SKM-1 (cell line): Measurements from ENCODE around the gene ZNF385A.

Experiments used
- DNase-seq: peaks from one replicate; lab custom pipeline; 2025; ENCODE audit not compliant: unreplicated experiment; lab: John Stamatoyannopoulos, UW

Gene ZNF385A

DNA sequence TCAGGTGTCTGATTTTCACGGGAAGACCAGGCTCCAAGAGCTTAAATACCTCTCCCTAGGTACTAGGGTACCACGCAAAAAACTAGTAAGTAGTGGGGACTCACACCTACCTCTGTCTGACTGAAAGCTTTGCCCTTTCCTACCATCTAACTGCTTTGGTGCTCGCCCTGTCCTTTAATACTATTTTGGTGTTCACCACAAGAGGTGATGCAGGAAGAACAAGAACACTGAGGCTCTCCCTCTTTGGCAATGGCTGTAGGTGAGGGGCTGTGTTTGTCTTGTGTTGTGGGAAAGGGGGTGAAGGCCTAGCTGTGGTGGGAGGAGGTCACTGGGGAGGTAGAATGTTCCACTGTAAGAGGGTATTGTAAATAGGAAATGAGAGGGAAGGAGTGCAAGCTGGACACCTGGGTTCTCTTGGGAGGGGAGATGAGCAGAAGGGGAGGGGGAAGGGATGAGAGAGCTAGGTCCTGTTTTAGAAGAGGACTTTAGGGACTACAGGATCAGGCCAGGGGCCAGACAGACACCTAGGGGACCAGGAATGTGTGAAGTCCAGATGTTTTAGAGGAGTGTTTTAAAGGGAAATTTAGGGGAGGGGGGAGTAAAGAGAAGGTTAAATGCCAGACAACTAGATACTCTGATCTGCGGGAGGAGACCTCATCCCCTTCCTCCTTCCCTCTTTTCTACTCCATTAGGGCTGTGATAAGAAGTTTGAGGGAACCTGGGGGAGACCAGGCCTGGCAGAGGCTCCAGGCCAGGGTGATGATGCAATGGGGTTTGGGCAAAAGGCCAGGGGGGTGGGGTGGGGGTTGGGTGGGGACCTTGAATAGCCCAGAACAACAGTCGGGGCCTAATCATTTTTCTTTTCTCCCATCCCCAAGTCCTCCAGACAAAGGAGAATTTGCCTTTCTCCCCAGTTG lies 32.4 kb upstream of the ZNF385A start:
- DNase-seq = no peak

DNA sequence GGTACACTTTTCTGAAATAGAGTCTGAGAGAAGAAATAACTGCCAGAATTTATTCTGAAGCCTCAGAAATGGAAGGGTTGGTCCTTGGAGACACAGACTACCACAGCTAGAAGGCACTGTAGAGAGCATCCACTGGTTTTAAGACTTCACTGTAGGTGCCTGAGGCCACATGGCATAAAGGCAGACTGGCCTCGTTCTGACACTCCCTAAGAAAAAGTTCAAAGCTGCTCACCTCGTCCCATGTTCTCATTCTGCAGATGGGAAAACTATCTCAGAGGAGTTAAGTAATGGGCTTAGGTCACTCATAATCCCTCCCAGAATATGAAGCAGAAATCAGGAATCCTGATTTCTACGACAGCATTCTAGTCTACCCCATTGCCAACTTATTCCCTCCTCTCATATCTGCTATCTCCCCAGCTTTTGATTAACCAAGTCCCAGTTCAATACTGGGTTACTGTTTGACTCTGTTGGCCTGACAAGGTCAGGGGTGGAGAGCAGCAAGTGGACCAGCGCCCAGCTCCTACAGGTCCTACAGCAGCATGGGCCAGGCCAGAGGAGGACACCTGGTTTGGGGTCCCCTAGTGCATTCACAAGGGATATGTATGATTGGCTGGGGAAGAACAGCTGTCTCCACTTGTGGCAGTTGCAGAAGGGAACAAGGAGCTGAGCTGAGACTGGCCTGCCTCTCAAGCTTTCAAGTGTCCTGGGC lies 30.8 kb upstream of the ZNF385A start:
- no peak for DNase-seq

DNA sequence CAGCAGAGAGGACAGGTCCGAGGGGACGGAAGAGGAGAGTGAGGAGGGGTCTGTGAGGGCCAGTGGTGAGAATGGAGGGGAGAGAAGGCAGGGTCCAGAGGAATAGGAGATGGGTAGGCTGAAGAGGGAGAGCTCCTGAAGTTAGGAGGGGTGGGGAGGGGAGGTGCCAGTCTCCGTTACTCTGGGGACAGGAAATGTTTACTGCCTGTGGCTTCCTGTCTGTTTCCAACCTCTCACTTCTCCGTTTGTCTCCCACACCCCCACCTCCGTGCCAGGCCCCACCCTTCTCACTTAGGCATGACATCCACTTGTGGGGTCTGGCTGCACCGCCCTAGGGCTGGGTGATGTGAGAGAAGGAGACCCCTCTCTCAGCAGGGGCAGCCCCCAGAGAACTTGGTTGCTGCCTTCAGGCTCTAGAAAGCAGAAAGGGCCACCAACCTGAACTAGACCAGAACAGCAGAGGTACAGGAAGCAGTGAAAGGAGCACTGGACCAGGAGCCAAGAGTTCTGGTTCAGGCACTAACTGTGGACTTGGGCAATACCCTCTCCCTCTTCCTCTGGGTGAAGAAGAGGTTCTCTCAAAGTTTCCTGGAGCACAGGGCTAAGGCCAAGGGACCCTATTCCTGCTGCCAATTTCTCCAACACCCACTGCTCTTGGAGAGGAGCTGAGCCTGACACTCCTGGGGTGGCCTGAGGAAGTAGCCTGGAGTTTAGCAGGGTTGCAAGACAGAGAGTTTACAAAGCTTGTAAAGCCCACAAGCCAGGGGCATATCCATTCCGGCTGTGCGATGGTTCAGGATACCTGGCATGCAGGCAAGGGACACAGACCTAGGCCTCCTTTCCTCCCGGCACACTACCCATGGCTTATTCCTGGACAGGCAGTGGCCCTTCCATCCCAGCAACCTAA lies 29.0 kb upstream of the ZNF385A start:
- peak; percentile 18 for DNase-seq

DNA sequence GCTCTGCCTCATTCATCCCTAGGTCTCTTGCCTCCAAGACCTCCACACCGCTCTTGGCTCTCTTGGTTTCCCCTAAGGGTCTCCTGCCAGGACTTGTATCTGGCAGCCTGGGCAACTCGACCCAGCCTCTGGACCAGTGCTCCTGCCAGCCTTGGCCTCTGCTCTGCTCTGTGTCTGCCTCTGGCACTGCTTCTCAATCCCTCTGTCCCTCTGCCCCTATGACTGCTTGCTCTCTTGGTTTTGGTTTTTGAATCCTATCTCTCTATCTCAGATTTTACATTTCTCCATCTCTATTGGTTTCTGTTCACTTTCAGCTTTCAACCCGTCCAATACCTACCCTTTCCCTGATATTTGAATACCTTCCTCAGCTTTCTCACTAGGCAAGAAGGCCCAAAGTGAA lies 28.3 kb upstream of the ZNF385A start:
- DNase-seq = no peak

DNA sequence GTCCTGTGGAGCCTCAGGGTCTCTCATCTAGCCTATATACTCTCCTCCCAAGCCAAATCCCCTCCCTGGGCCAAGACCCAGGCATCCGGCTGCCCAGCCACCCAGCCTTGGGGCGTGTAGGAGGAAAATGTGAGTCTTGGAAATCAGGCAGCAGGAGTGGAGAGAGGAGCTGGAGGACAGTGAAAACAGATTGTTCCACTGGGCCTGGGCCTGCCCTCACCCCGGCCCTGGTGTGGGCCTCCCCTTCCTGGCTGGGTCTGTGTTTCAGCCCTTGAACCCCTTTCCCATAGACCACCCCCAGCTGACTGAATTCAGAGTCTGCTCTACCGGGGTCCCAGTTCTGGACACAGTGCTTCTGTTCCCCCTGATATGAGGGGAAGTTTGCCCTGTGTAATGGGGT lies 27.8 kb upstream of the ZNF385A start:
- no peak for DNase-seq

DNA sequence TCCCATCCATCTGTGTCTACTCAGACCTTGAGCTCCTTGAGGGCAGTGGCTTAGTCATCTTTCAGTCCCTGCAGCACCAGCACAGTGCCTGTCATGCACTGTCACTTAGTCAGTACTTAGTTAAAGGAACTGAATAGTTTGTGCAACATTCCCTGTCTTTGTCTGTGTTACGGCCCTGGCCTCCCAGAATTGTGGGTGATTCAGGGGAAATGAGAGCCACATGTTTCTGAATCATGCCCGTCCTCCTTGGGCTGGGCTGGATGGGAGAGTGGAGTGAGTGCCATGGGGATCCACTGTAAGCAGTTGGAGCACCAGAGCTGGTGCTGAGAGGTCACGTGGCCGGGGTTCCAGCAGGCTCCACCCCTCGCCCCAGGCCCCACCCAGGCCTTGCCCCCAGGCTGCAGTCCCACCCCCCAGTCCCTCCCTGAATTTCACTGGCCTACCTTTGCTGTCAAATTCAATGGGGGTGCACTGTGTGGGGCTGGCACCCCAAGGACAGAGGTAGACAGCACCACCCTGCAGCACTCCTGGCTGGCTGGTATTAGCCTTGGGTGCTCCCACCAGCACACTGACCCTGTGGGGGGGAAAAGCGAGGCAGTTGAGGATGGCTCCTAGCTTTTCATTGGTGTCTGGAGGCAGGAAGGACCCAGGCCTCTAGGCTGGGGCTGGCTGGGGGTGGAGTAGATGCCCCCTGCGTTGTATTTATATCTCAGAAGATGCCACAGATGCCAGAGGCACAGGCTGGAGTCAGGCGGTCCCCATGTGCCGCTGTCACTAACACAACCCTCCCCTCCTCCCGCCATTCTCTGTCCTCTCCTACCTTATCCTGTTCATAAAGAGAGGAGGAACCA lies 27.1 kb upstream of the ZNF385A start:
- no peak for DNase-seq

DNA sequence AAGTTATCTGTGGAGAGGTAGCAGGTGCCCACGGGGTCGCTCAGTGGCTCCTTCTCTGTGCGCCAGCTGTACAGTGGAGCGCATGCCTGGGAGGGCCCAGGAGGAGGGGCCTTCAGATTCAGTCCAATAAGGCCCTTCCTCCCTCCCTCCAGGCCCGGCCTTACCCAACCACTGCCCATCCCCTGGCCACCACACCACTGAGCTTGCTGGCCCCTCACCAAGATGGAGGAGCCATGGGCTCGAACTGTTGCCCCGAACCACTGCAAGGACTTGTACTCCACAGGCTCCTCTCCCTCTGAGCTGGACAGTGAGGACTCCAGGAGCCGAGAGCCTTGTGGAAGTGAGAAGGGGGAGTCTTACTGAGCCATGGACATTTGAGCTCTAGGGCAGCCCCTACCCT lies 24.7 kb upstream of the ZNF385A start:
- DNase-seq = no peak

DNA sequence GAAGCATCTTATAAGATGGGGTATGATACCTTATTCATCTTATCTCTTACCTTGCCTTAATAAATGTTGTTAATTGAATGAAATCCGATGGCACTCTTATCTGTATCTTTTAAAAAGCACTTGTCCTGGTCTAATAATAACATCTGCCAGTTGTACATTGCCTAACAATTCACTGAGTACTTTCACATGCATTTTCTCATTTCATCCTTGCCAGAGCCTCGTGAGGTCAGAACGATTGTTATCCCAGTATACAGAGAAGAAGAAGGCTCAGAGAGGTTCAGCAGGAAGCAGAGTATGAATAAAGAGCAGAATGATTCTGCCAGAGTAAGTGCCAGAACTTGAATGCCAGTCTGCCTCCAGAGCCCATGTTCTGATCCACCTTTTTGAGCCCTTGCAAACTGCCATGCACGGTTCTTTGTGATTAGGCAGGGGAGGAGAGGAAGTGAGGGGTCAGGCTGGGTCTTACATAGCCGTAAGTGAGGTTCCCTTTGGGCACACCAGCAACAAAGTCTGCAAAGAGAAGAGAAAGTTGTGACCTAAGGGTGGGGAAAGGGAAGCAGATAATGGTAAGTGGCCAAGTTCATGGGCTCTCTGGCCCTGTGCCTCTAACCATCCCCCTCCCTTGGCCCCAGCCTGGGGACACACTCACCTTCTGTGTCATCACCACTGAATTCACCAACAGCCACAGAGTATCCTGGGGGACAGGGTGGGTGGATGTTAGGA lies 22.8 kb upstream of the ZNF385A start:
- DNase-seq = no peak

DNA sequence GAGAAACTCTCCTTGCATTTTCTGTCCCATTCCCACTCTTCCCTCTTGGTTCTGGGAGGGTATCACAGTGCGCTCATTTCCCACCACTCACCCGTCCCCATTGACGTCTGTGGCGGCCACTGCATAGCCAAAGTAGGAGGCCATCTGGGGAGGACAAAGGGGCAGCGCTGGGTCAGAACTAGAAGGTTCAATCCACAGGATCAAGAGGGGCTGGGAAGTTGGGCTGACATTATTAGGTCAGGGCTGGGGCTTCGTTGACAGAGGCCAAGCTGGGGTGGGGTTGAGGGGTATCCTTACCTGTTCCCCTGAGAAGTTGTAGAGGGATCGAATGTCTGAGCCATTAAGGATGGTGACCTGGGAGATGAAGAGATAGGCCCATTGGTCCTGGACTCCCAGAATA lies 21.0 kb upstream of the ZNF385A start:
- no peak for DNase-seq

DNA sequence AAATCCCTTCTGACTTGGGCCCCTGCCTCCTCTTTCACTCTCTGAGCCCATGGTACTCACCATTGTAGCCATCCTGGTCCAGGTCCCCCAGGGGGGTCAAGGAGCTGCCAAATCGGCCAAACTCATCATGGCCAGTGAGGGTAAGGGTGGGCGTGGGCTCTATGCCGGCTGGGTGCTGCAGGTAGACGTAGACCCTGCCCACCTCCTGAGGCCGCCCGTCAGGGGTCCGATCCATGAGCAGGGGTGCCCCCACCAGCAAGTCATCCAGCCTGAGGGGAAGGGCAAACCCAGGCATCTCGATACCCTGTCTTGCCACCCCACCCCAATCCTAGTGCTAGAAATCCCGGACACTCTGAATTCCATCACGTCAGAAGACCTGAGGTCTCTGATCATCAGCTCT lies 20.6 kb upstream of the ZNF385A start:
- no peak for DNase-seq

DNA sequence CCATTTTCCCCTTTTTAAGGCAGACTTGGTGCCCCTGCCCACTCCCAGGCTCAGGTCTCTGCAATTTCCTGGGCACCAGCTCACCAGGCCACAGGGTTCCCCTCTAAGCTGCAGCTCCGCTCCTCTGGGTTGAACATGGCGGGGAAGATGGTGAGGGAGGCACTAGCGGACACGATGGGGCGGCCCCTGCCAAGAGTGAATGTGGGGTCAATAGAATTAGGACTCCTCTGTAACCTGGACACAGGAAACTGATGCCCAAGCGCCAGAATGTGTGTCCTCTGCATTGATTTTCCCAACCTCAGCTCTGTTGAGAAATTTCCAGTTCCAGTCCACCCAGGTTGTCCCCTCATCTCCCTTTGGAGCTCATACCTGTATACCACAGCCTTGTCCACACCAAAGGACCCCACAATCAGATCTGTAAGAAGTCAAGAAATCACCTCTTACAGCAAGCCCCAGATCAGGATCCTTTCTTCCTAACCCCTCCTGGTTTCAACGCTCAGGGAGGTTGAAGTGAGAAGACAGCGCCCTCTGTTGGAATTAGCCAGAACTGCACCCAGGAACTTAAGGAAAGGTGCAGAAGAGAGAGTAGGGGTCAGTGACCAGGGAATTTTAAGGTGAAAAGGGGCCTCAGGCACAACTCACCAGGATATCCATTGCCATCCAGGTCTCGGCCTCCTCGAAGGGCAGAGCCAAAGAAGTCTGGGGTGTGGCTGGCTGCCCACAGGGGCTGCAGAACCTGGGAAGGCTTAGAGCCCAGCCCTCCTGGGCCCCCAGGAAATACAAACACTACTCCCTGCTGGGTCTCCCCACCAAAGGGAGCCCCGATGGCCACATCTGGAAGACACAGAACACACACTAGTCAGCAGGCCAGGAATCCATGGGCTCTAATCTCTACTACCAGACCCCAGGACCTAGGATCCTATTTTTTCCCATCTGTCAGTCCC lies 19.8 kb upstream of the ZNF385A start:
- DNase-seq = no peak

DNA sequence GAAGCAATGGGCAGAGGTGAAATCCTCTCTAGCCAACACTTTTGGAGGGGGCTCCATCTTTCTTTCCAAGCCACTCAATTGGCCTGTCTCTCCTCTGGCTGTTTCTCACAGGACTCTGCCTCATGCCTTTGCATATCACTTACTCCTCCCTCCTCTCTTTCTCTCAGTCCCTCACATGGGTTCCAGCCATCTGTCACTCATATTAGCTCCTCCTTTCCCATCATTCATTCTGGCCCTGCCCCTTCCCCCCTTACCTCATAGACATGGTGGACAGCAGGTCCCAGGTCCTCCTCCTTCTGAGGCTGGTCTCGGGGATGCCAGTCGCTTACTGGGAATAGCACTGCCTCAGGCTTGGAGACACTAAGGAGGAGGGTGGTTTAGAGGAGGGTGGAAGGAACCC lies 16.6 kb upstream of the ZNF385A start:
- DNase-seq = no peak

DNA sequence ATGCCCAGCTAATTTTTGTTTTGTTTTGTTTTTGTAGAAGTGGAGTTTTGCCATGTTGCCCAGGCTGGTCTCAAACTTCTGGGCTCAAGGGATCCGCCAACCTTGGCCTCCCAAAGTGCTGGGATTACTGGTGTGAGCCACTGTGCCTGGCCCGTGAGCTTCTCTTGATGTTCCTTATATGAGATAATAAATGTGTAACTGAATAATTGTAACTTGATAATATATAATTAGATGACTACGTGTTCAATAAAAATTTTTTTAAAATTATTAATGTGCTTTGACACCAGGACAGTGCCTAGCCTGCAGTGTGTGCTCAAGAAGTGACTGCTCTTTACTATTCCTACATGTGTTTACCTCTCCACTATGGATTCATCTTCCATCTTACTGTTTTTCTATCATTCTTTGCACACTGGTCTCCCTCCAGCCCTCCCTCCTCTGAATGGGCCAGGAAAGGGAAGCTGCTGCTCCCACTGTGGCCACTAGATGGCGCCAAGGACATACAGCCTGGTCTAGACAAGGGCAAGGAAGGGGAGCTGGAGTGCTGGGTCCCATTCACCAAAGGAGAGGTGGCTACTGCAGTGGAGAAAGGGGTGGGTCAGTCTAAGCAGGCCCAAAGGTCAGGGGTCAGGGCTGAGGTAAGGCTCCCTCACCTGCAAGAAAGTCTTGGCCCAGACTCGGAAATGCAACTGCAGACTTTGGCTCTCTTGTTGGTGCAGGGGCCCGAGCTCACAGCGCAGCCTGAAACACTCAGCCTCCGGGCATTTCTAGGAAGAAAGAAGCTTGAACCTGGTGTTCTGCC lies 14.7 kb upstream of the ZNF385A start:
- DNase-seq = peak; percentile 31

DNA sequence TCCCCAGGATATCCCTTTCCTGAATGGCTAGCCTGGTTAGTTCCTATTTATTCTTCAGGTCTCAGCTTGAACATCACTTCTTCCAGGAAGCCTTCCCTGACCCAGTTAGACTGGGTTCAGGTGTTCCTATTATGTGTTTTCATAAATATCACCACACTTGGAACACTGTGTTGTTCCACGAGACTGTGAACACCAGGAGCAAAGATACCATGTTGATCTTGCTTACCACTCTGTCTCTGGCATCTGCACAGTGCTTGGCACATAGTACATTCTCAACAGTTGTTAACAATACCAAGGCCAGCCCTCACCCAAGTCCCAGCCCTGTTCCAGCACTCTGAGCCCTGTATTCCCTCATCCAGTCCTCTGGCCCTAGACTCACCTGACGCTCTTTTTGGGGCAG lies 13.7 kb upstream of the ZNF385A start:
- no peak for DNase-seq

DNA sequence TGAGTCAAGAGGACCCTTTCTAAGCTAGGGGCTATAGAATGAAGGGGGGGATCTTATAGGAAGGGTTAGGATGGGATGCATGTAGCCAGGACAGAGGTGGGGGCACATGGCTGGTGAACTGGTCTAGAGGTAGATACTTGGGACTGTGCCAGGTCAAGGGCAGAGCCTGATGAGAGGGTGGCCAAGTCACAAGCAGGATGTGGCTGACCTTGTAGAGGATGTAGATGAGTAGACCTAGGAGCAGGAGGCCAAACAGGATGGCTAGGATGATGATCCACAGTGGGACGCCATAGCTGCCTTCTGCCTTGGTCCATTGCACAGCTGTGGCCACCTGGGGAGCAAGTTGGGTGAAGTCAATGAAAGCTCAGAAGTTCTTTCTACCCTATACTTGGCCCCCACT lies 12.6 kb upstream of the ZNF385A start:
- DNase-seq = no peak

DNA sequence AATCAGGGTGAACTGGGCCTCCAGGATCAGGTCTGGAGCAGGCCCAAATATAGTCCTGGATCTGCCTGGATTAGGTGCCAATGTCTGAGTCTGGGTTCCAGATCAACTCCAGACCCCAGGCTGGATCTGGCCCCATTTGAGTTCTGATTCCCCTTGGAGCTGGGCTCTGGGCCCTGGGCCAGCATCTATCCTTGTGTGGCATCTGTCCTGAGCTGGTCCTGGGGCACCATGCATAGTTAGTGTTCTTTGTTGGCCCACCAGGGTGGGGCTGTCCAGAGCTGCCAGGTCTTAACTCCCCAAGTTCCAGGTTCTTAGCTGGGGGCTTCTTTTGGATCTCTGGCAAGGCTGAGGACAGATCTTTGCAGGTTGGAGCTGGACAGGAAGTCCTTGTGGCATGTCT lies 11.0 kb upstream of the ZNF385A start:
- DNase-seq = no peak

DNA sequence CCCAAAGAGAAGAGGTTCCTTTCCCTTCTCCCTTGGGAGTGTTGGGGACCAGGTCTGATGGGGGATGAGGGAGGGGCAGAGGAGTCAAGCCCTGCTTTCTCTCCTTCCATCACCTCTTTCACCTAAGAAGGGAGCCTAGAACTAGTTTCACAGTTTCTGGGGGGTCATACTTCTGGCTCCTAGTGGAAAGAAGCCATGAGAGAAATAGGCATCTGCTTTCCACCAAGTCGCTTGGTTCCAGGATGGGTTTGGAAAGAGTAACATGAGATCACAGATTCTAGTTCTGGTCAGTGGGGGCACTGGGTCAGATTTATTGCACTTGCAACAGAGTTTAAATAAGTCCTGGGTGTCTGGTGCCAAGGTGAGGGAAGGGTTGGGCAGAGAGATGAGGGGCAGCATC lies 10.5 kb upstream of the ZNF385A start:
- no peak for DNase-seq

DNA sequence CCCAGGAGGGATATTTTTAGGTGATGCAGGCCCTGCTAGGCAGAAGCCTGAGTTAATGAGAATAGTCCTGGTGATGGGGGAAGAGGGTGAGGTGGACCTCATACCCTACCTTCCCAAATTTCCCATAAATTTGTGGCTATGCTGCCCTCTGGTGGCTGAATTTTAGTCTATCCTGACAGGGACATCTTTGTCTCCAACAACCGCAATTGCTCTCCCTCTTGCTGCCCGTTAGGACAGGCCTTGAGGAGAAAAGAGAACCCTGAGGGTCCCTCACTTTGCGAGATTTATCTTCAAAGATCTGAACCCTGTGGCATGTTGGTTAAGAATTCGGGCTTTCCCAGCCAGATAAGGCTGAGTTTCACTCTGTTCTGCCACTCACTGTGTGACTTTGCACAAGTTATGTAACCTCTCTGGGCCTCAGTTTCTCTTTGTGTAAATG lies 9.8 kb upstream of the ZNF385A start:
- DNase-seq = no peak
